ENCODE data around the gene PSMB9.
"Not testable (repeated sequence)": the region's sequence is repeated elsewhere in the genome, so short reads cannot be mapped to it uniquely, and the experiment has no call there.

PSMB9 gene

GRCh38 chr6:32865724-32866443 is 11.9 kb downstream of the PSMB9 start:
- DNase-seq = no peak

GRCh38 chr6:32867022-32867477 is 13.1 kb downstream of the PSMB9 start:
- no peak for DNase-seq

- DNase-seq = no peak
Measured at GRCh38 chr6:32867554-32868256, 13.7 kb downstream of the PSMB9 start.

- no peak for DNase-seq
Measured at GRCh38 chr6:32868257-32868788, 14.3 kb downstream of the PSMB9 start.

GRCh38 chr6:32873947-32874346 is 20.0 kb downstream of the PSMB9 start:
- not testable (repeated sequence) for DNase-seq

GRCh38 chr6:32876603-32877002 is 22.6 kb downstream of the PSMB9 start:
- DNase-seq = no peak

GRCh38 chr6:32879691-32880090 is 25.7 kb downstream of the PSMB9 start:
- no peak for DNase-seq

GRCh38 chr6:32880962-32881361 is 27.0 kb downstream of the PSMB9 start:
- not testable (repeated sequence) for DNase-seq

GRCh38 chr6:32882879-32883250 is 28.9 kb downstream of the PSMB9 start:
- DNase-seq = no peak

- no peak for DNase-seq
Measured at GRCh38 chr6:32883789-32884188, 29.8 kb downstream of the PSMB9 start.

GRCh38 chr6:32885698-32886286 is 31.8 kb downstream of the PSMB9 start:
- DNase-seq = peak; percentile 53

GRCh38 chr6:32886681-32887383 is 32.8 kb downstream of the PSMB9 start:
- DNase-seq = no peak

- DNase-seq = no peak
Measured at GRCh38 chr6:32887616-32888015, 33.6 kb downstream of the PSMB9 start.

GRCh38 chr6:32888576-32888975 is 34.6 kb downstream of the PSMB9 start:
- no peak for DNase-seq

- no peak for DNase-seq
Measured at GRCh38 chr6:32889533-32889932, 35.5 kb downstream of the PSMB9 start.

- DNase-seq = no peak
Measured at GRCh38 chr6:32890831-32891230, 36.8 kb downstream of the PSMB9 start.

- peak; percentile 74 for DNase-seq
Measured at GRCh38 chr6:32894085-32895005, 40.4 kb downstream of the PSMB9 start.

GRCh38 chr6:32895006-32895345 is 41.0 kb downstream of the PSMB9 start:
- DNase-seq = no peak

- DNase-seq = no peak
Measured at GRCh38 chr6:32903952-32904351, 50.0 kb downstream of the PSMB9 start.

- no peak for DNase-seq
Measured at GRCh38 chr6:32905078-32905477, 51.1 kb downstream of the PSMB9 start.

GRCh38 chr6:32906539-32906938 is 52.5 kb downstream of the PSMB9 start:
- DNase-seq = no peak

GRCh38 chr6:32908897-32909296 is 54.9 kb downstream of the PSMB9 start:
- DNase-seq = no peak

All from amniotic stem cell (primary cell).